K562 (cell line): ENCODE measurements around the gene RHOF. TPM values are rescaled to one million over a fixed set of nuclear protein-coding genes. Genes with fewer than 3 reads are reported as not detected.

Source experiments
- ARNT ChIP-seq, 2 experiments: fragments of 450-650 bp; IDR thresholded peaks; 2 replicates each; pipeline ENCODE4 v1.6.1; 2016; ENCODE audit warnings: mild to moderate bottlenecking in 1 of 2
- CBX2 ChIP-seq: fragments of 200-600 bp; sonication (generic); IDR thresholded peaks from one replicate; pipeline ENCODE4 v1.6.1; 2012; ENCODE audit warnings: mild to moderate bottlenecking, low read length, inconsistent platforms; ENCODE audit not compliant: insufficient read depth, poor library complexity, severe bottlenecking
- CLOCK ChIP-seq: fragments of 250-450 bp; sonication (Bioruptor Pico); IDR thresholded peaks from 2 replicates; pipeline ENCODE4 v1.4.0; 2020; ENCODE audit warnings: mild to moderate bottlenecking, moderate library complexity, borderline replicate concordance
- RBM25 ChIP-seq: fragments of 200-400 bp; formaldehyde crosslinking; IDR thresholded peaks from 2 replicates; pipeline ENCODE4 v1.6.1; 2018; ENCODE audit warnings: low read length, low read depth, moderate library complexity; ENCODE audit not compliant: severe bottlenecking
- RUNX1 ChIP-seq: sonication (generic); IDR thresholded peaks from 2 replicates; pipeline ENCODE4 v1.6.1; 2016; ENCODE audit warnings: antibody characterized with exemption, low read depth
- SIRT6 ChIP-seq: IDR thresholded peaks from one replicate; pipeline ENCODE4 v1.6.1; 2012; ENCODE audit warnings: low read depth, mild to moderate bottlenecking, control low read depth, inconsistent platforms, low read length, moderate library complexity
- SNAPC5 ChIP-seq: fragments of 250-450 bp; sonication (Bioruptor Pico); IDR thresholded peaks from 2 replicates; pipeline ENCODE4 v1.8.0; 2021; ENCODE audit warnings: moderate library complexity, mild to moderate bottlenecking, inconsistent platforms
- SRSF7 ChIP-seq: fragments of 200-400 bp; formaldehyde crosslinking; optimal IDR thresholded peaks from 2 replicates; pipeline ENCODE3; 2017; ENCODE audit warnings: mild to moderate bottlenecking, low read depth, low read length
- TAF15 ChIP-seq: fragments of 200-400 bp; formaldehyde crosslinking; IDR thresholded peaks from 2 replicates; pipeline ENCODE4 v1.6.1; 2017; ENCODE audit warnings: mild to moderate bottlenecking, low read depth, low read length, moderate library complexity
- TCF7L2 ChIP-seq: fragments of 150-350 bp; IDR thresholded peaks from 2 replicates; pipeline ENCODE4 v1.6.1; 2016; ENCODE audit warnings: low read depth, mild to moderate bottlenecking, low read length, moderate library complexity
- ZBTB7A ChIP-seq: IDR thresholded peaks from 2 replicates; pipeline ENCODE4 v1.6.1; 2011; ENCODE audit warnings: low read depth, mild to moderate bottlenecking, low read length, moderate library complexity, borderline replicate concordance; ENCODE audit not compliant: control insufficient read depth
- ZFP91 ChIP-seq: sonication (generic); formaldehyde crosslinking; IDR thresholded peaks from 2 replicates; pipeline ENCODE4 v1.8.0; 2022; ENCODE audit warnings: mild to moderate bottlenecking, missing genetic modification reagents
- ZMIZ1 ChIP-seq, 2 experiments: fragments of 150-350 bp in 1 of 2; IDR thresholded peaks; 2 replicates each; pipeline ENCODE4 v1.6.1; 2012 to 2016; ENCODE audit warnings: low read depth in 2 of 2, low read length in 2 of 2, mild to moderate bottlenecking in 1 of 2, moderate library complexity in 1 of 2
- ZNF324 ChIP-seq: fragments of 250-450 bp; sonication (Bioruptor Pico); IDR thresholded peaks from 2 replicates; pipeline ENCODE4 v1.4.0; 2020; ENCODE audit warnings: mild to moderate bottlenecking
- ZNF644 ChIP-seq: fragments of 200-800 bp; sonication (Bioruptor generic); IDR thresholded peaks from 2 replicates; pipeline ENCODE4 v1.6.1; 2016; ENCODE audit warnings: low read depth, missing genetic modification characterization, missing compliant biosample characterization
- polyA plus RNA-seq, 8 experiments: library from polyadenylated mRNA; depleted of rRNA in 4 of 8; stranded (reverse) in 5 of 8; unstranded in 3 of 8; fragments of >200 nt; fragmentation: Nextera tagmentation in 2 of 8; fragmentation: Illumina TruSeq in 1 of 8; extraction: Ambion mirVana in 2 of 8; extraction: Trizol in 1 of 8; gene quantifications; 2 replicates each; pipeline versions ENCODE4 v1.2.1 to v1.2.3, GENCODE V29; 2011 to 2014; ENCODE audit warnings: inconsistent platforms in 1 of 8, missing spikeins in 1 of 8
- total RNA-seq, 7 experiments: library from RNA; depleted of rRNA in 6 of 7; stranded (reverse); fragments of >200 nt in 6 of 7; fragmentation: Illumina TruSeq in 2 of 7; extraction: Trizol in 2 of 7; gene quantifications; 2 replicates each; pipeline versions ENCODE4 v1.2.1 to v1.2.3, GENCODE V29; 2011 to 2021; ENCODE audit warnings: low replicate concordance in 1 of 7

Gene RHOF
- total and polyA plus RNA-seq, 9 of the 15 experiments (the other 6 are each of a cell fraction or from before 2014, with no cell fraction given) = 0.13 to 10.1 (median 4.0) TPM

GRCh38 chr12:121839106-121839992 lies 45.9 kb upstream of the RHOF start (continued):
- TF ChIP-seq CBX2 (no peak), ARNT (IDR thresholded peaks at IDR 0.05) (no peak), TCF7L2 (no peak), ZNF324 (CRISPR knock-in tag) (no peak), SNAPC5 (no peak), TAF15 (no peak), ZMIZ1 (IDR thresholded peaks at IDR 0.05; ENCODE audit: low read depth in 2 of 2, low read length in 2 of 2) (no peak), ZNF644 (tag) (no peak), ZFP91 (CRISPR knock-in tag) (no peak), CLOCK (CRISPR knock-in tag) (no peak), SIRT6 (no peak), ZBTB7A (peak; percentile 47; the same call in 1 of the 2 replicates), RBM25 (no peak), SRSF7 (no peak), RUNX1 (no peak)
